ENCODE measurements around the gene MCM9.

DNA sequence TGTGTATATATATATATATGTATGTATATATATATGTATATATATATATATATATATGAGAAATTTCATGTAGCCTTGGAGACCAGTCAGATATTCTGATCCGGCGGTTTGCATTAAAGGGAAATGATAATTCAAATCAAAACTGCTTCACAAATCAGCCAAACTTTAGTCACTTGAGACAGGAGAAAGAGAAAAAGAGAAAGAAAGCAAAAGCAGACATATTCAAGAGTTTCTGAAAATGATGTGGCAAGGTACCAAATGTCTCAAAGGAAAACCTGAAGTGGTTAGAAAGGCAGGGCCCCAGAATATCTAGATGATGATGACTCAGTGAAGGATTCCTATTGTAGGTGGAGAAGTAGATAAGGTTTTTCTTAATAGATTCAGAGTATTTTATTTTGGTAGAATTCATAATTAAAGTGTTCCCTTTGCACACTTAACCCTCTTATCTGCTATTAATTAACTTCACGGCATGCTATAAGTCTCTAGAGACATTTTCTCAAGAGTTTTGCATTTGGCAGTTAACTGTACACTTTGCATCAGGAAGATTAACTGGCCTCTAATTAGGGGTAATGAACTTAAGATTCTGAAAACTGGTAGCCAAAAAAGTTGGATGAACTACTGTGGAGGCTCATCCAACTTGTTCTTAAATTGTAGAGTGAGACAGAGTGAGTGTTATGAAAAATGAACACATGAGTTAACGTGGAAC lies 91.1 kb downstream of the MCM9 start:
- TF ChIP-seq, protein P1, sequence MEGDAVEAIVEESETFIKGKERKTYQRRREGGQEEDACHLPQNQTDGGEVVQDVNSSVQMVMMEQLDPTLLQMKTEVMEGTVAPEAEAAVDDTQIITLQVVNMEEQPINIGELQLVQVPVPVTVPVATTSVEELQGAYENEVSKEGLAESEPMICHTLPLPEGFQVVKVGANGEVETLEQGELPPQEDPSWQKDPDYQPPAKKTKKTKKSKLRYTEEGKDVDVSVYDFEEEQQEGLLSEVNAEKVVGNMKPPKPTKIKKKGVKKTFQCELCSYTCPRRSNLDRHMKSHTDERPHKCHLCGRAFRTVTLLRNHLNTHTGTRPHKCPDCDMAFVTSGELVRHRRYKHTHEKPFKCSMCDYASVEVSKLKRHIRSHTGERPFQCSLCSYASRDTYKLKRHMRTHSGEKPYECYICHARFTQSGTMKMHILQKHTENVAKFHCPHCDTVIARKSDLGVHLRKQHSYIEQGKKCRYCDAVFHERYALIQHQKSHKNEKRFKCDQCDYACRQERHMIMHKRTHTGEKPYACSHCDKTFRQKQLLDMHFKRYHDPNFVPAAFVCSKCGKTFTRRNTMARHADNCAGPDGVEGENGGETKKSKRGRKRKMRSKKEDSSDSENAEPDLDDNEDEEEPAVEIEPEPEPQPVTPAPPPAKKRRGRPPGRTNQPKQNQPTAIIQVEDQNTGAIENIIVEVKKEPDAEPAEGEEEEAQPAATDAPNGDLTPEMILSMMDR (IDR thresholded peaks at IDR 0.05): no peak
- no peak for TF ChIP-seq POLR2A (IDR thresholded peaks at IDR 0.05)
